Peyer's patch (tissue), 4 donors: ENCODE data around the gene INAFM2. TPM values are rescaled to one million over a fixed set of nuclear protein-coding genes. Genes with fewer than 3 reads are reported as not detected.

Source experiments
- DNase-seq, 3 donors: peaks; one replicate each; pipeline ENCODE4 v3.0.0-alpha.2; 2017 to 2019
- H3K27ac ChIP-seq, 4 donors: fragments of 200-600 bp; sonication (generic); one replicate each; pipeline ENCODE4 v1.5.1; 2016 to 2019
- H3K27me3 ChIP-seq, 2 donors: fragments of 200-600 bp; sonication (generic); one replicate each; pipeline ENCODE4 v1.5.1; 2019
- H3K36me3 ChIP-seq, 3 donors: fragments of 200-600 bp; sonication (generic); one replicate each; pipeline ENCODE4 v1.5.1; 2016 to 2019
- H3K4me1 ChIP-seq, 4 donors: fragments of 200-600 bp; sonication (generic); one replicate each; pipeline ENCODE4 v1.5.1; 2016 to 2019
- H3K4me3 ChIP-seq, 4 donors: fragments of 200-600 bp; sonication (generic); 1 replicate in 3 of 4; 2 replicates in 1 of 4; pipeline ENCODE4 v1.5.1; 2016 to 2019; ENCODE audit warnings: mild to moderate bottlenecking in 1 of 4
- H3K9me3 ChIP-seq, 4 donors: fragments of 200-600 bp; sonication (generic); one replicate each; pipeline ENCODE4 v1.5.1; 2016 to 2019; ENCODE audit warnings: mild to moderate bottlenecking in 1 of 4
- CTCF ChIP-seq, 6 experiments: fragments of 450-650 bp in 4 of 6; fragments of 200-600 bp in 2 of 6; sonication (generic) in 1 of 6; IDR thresholded peaks; one replicate each; pipeline ENCODE4 v1.5.1; 2017 to 2019; ENCODE audit warnings: antibody characterized with exemption in 6 of 6, mild to moderate bottlenecking in 3 of 6, moderate library complexity in 1 of 6
- POLR2A ChIP-seq, 2 donors: fragments of 450-650 bp; IDR thresholded peaks; one replicate each; pipeline ENCODE4 v1.5.1; 2017; ENCODE audit warnings: antibody characterized with exemption in 2 of 2, mild to moderate bottlenecking in 2 of 2, moderate library complexity in 2 of 2
- total RNA-seq, 4 donors: library from RNA; depleted of rRNA; stranded (reverse); fragments of >200 nt; gene quantifications; one replicate each; pipeline ENCODE4 v1.1.0, GENCODE V29; 2016

INAFM2 gene
- total RNA-seq, 4 donors from 2014 or later, result 6.2 to 10.7 (median 8.9) TPM

GRCh38 chr15:40285554-40286011 is 37.9 kb upstream of the INAFM2 start:
- peaks cover 0 to 26% (median 11%) of the 10 kb centered on the region in 4 donors for H3K4me1 ChIP-seq
- no peak overlapping the region for H3K4me3 ChIP-seq
- H3K36me3 ChIP-seq, result no peaks in the 10 kb centered on the region
- H3K9me3 ChIP-seq, result no peaks in the 10 kb centered on the region
- peaks cover 0 to 30% of the 10 kb centered on the region in 2 donors for H3K27me3 ChIP-seq
- TF ChIP-seq POLR2A (IDR thresholded peaks at IDR 0.05) (no peak), CTCF (IDR thresholded peaks at IDR 0.05) (no peak)
- no peak for DNase-seq
- H3K27ac ChIP-seq, result no peak overlapping the region

GRCh38 chr15:40286061-40286532 is 37.4 kb upstream of the INAFM2 start:
- H3K9me3 ChIP-seq, result no peaks in the 10 kb centered on the region
- peaks cover 0 to 32% (median 11%) of the 10 kb centered on the region in 4 donors for H3K4me1 ChIP-seq
- DNase-seq, result no peak
- no peaks in the 10 kb centered on the region for H3K36me3 ChIP-seq
- H3K4me3 ChIP-seq, result no peak overlapping the region
- no peak overlapping the region for H3K27ac ChIP-seq
- TF ChIP-seq POLR2A (IDR thresholded peaks at IDR 0.05) (no peak), CTCF (IDR thresholded peaks at IDR 0.05) (no peak)
- peaks cover 0 to 25% of the 10 kb centered on the region in 2 donors for H3K27me3 ChIP-seq

GRCh38 chr15:40286794-40287193 is 36.7 kb upstream of the INAFM2 start:
- no peak for DNase-seq
- no peak for TF ChIP-seq POLR2A (IDR thresholded peaks at IDR 0.05)
- no peak for TF ChIP-seq CTCF (IDR thresholded peaks at IDR 0.05)
- Histone ChIP-seq H3K27ac (no peak overlapping the region), H3K36me3 (no peaks in the 10 kb centered on the region), H3K4me1 (peaks cover 0 to 32% (median 9%) of the 10 kb centered on the region in 4 donors), H3K4me3 (no peak overlapping the region), H3K27me3 (peaks cover 0 to 18% of the 10 kb centered on the region in 2 donors), H3K9me3 (no peaks in the 10 kb centered on the region)

GRCh38 chr15:40287505-40287904 is 36.0 kb upstream of the INAFM2 start:
- H3K27ac ChIP-seq, result no peak overlapping the region
- TF ChIP-seq CTCF (IDR thresholded peaks at IDR 0.05), result no peak
- no peak for TF ChIP-seq POLR2A (IDR thresholded peaks at IDR 0.05)

GRCh38 chr15:40287968-40288367 is 35.5 kb upstream of the INAFM2 start:
- DNase-seq, result no peak
- TF ChIP-seq CTCF (IDR thresholded peaks at IDR 0.05), result no peak
- no peak for TF ChIP-seq POLR2A (IDR thresholded peaks at IDR 0.05)
- no peaks in the 10 kb centered on the region for H3K36me3 ChIP-seq
- peaks cover 0 to 6% of the 10 kb centered on the region in 2 donors for H3K27me3 ChIP-seq
- H3K27ac ChIP-seq, result no peak overlapping the region
- H3K9me3 ChIP-seq, result no peaks in the 10 kb centered on the region
- no peak overlapping the region for H3K4me3 ChIP-seq
- peaks cover 0 to 20% (median 4%) of the 10 kb centered on the region in 4 donors for H3K4me1 ChIP-seq

More at GRCh38 chr15:40287505-40287904, 36.0 kb upstream of the INAFM2 start:
- Histone ChIP-seq H3K36me3 (no peaks in the 10 kb centered on the region), H3K4me1 (peaks cover 0 to 25% (median 6%) of the 10 kb centered on the region in 4 donors), H3K9me3 (no peaks in the 10 kb centered on the region), H3K4me3 (no peak overlapping the region), H3K27me3 (peaks cover 0 to 11% of the 10 kb centered on the region in 2 donors)
- DNase-seq, result no peak
